Measurements from ENCODE around the gene FAM50A. TPM values are rescaled to one million over a fixed set of nuclear protein-coding genes. Genes with fewer than 3 reads are reported as not detected.

Gene FAM50A
- total RNA-seq, 6 donors from 2014 or later, result 59.0 to 144 (median 72.7) TPM

DNA sequence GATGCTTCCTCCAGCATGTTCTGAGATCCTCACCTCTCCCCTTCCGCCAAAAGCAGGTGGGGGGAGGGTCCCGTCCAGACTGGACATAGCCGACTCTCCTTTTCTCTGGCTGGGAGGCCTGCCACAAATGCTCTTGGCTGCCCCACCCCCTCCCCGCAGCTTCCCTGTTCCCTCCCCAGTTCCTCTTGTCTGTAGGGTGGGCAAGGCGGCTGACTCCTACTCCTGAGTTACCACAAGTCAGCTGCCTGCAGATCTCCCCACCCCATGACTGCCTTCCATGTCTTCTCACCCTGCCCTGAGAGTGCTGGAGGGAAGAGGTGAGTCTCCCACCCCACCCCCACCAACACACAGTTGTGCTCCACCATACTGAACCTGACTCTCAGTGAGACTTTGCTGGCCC, 12.6 kb upstream of the FAM50A start:
- TF ChIP-seq EP300 (IDR thresholded peaks at IDR 0.05) (no peak), POLR2A (IDR thresholded peaks at IDR 0.05) (no peak), POLR2AphosphoS5 (IDR thresholded peaks at IDR 0.05) (no peak)
- TF ChIP-seq, protein P1, sequence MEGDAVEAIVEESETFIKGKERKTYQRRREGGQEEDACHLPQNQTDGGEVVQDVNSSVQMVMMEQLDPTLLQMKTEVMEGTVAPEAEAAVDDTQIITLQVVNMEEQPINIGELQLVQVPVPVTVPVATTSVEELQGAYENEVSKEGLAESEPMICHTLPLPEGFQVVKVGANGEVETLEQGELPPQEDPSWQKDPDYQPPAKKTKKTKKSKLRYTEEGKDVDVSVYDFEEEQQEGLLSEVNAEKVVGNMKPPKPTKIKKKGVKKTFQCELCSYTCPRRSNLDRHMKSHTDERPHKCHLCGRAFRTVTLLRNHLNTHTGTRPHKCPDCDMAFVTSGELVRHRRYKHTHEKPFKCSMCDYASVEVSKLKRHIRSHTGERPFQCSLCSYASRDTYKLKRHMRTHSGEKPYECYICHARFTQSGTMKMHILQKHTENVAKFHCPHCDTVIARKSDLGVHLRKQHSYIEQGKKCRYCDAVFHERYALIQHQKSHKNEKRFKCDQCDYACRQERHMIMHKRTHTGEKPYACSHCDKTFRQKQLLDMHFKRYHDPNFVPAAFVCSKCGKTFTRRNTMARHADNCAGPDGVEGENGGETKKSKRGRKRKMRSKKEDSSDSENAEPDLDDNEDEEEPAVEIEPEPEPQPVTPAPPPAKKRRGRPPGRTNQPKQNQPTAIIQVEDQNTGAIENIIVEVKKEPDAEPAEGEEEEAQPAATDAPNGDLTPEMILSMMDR (IDR thresholded peaks at IDR 0.05), result no peak
- H3K36me3 ChIP-seq, result peaks cover 0 to 43% (median 19%) of the 10 kb centered on the region in 4 donors
- peak overlapping the region; percentile 18 to 96 (median 62) for H3K27ac ChIP-seq
- peak in 1 of 2 donors; percentile 30 for ATAC-seq (ENCODE audit: low FRiP score in 2 of 2)
- H3K4me1 ChIP-seq, result peaks cover 8 to 23% (median 13%) of the 10 kb centered on the region in 4 donors
- no peaks in the 10 kb centered on the region for H3K27me3 ChIP-seq
- DNase-seq, result peak in 1 of 2 donors; percentile 67
- WGBS, 2 donors, result 68% methylated on average over 4 of the region's 5 CpGs; no CpG with 5 or more reads in 1 of the 2 donors
- H3K9me3 ChIP-seq, result peaks cover 0 to 17% (median 0%) of the 10 kb centered on the region in 4 donors
- H3K4me3 ChIP-seq, result no peak overlapping the region

DNA sequence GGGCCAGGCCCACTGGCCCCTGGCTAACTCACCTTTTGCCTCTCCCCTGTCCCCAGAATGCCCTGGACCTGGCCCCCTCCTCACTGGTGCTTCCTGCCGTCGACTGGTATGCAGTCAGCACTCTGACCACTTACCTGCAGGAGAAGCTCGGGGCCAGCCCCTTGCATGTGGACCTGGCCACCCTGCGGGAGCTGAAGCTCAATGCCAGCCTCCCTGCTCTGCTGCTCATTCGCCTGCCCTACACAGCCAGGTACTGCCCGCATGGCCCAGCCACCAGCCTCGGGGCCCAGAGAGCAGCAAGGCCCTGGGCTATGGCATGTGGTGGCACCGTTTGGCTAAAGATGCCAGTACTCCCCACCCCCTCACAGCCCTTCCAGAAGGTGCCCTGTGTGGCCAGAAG, 11.7 kb upstream of the FAM50A start:
- peak overlapping the region in 3 of 4 donors; percentile 3 to 96 (median 72) for H3K27ac ChIP-seq
- peaks cover 8 to 25% (median 13%) of the 10 kb centered on the region in 4 donors for H3K4me1 ChIP-seq
- ATAC-seq (ENCODE audit: low FRiP score in 2 of 2) (no peak), DNase-seq (no peak)
- 90% methylated on average over 8 of the region's 8 CpGs; no CpG with 5 or more reads in 1 of the 2 donors for WGBS, 2 donors
- no peaks in the 10 kb centered on the region for H3K27me3 ChIP-seq
- H3K36me3 ChIP-seq, result peaks cover 0 to 43% (median 19%) of the 10 kb centered on the region in 4 donors
- TF ChIP-seq EP300 (IDR thresholded peaks at IDR 0.05), result no peak
- TF ChIP-seq, protein P1 (IDR thresholded peaks at IDR 0.05), result no peak
- peaks cover 0 to 18% (median 0%) of the 10 kb centered on the region in 4 donors for H3K9me3 ChIP-seq
- H3K4me3 ChIP-seq, result no peak overlapping the region

DNA sequence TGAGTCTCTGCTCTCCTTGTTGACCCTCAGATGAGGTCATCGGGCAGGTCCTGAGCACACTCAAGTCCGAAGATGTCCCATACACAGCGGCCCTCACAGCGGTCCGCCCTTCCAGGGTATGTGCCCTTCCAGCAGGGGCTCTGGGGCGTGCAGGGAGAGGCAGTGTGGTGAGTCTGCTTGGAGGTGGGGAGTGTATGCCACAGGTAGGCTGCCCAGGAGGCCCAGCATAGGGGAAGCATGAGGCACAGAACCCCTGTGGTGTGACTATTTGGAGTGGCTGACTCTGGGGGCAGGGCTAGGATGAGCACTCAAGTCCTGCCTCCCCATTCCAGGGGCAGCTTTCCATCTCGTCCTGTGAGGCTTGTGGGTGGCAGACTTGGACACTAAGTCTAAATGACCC, 10.3 kb upstream of the FAM50A start:
- H3K4me1 ChIP-seq, result peaks cover 6 to 33% (median 11%) of the 10 kb centered on the region in 4 donors
- peaks cover 0 to 13% (median 0%) of the 10 kb centered on the region in 4 donors for H3K9me3 ChIP-seq
- peaks cover 0 to 43% (median 19%) of the 10 kb centered on the region in 4 donors for H3K36me3 ChIP-seq
- ATAC-seq (ENCODE audit: low FRiP score in 2 of 2) (no peak), DNase-seq (no peak)
- TF ChIP-seq POLR2AphosphoS5 (IDR thresholded peaks at IDR 0.05), result no peak
- TF ChIP-seq, protein P1 (IDR thresholded peaks at IDR 0.05), result no peak
- no peak for TF ChIP-seq POLR2A (IDR thresholded peaks at IDR 0.05)
- no peak for TF ChIP-seq EP300 (IDR thresholded peaks at IDR 0.05)
- H3K4me3 ChIP-seq, result no peak overlapping the region
- H3K27ac ChIP-seq, result no peak overlapping the region
- 76% methylated on average over 7 of the region's 7 CpGs; no CpG with 5 or more reads in 1 of the 2 donors for WGBS, 2 donors
- no peaks in the 10 kb centered on the region for H3K27me3 ChIP-seq

DNA sequence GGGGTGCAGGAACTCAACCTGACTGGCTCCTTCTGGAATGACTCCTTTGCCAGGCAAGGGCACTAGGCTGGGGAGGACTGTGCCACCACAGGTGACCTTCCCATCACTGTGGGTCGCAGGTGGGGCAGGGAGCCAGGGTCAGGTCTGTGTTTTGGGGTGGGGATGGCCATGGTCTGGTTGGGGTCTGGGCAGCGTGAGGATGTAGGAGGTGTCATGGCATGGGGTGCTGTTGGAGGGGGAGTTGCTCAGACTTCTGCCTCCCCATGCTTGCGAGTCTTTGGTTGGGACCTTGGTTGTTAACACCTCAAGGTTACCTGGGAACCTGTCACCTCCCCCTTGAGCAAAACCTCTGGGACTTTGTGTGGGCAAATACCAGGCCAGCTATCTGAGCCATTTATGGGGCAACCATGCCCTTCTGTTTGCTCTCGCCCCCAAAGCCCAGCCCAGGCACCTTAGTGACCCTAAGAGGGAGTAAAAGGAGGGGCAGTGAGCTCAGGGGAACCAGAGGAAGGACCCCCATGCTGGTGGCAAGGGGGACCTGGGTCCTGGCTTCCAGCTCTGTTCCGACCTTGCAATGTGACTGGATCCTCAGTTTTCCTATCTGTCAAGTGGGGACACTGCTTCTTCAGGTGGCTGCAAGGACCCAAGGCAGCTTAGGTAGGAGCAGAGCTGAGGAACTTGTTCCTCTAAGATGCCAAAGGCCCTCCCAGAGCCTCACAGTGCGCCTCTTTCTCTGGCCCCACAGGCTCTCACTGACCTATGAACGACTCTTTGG, 9.4 kb upstream of the FAM50A start:
- Histone ChIP-seq H3K27ac (no peak overlapping the region), H3K4me1 (peaks cover 5 to 34% (median 9%) of the 10 kb centered on the region in 4 donors), H3K9me3 (peaks cover 0 to 4% (median 0%) of the 10 kb centered on the region in 4 donors), H3K36me3 (peaks cover 0 to 43% (median 19%) of the 10 kb centered on the region in 4 donors), H3K27me3 (no peaks in the 10 kb centered on the region), H3K4me3 (no peak overlapping the region)
- ATAC-seq (ENCODE audit: low FRiP score in 2 of 2) (no peak), DNase-seq (no peak)
- TF ChIP-seq POLR2AphosphoS5 (IDR thresholded peaks at IDR 0.05), result no peak
- no peak for TF ChIP-seq POLR2A (IDR thresholded peaks at IDR 0.05)
- TF ChIP-seq EP300 (IDR thresholded peaks at IDR 0.05), result no peak
- TF ChIP-seq, protein P1 (IDR thresholded peaks at IDR 0.05), result no peak
- 81 to 100% methylated on average over 2 to 7 of the region's 7 CpGs for WGBS, 2 donors

All from upper lobe of left lung (tissue), 6 donors.